ENCODE results near the gene NUDT16L1. TPM values are rescaled to one million over a fixed set of nuclear protein-coding genes. Genes with fewer than 3 reads are reported as not detected.

NUDT16L1 gene
- total and polyA plus RNA-seq, 2 of the 4 experiments (the other 2 are of a cell fraction): 22.9 to 44.3 TPM

DNA sequence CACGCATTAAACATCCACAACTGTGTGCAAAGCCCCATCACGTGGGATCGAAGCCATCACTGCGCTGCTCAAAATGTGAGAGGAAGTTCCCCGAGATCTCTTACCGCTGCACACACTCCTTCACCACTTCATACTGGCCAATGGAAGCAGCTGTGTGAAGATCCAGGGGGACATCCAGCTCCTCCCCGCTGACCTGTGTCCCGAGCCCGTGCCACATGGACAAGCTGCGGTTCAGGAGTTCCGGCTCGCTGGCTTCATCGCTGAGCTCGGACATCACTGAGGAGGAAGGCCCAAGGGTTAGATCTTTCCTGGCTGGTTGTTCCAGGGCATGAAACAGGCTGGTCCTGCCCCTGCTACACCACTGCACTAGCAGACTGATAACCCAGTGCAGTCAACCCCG lies 36.5 kb downstream of the NUDT16L1 start:
- Histone ChIP-seq H3K23ac (ENCODE audit: low read depth, low read length) (no peak overlapping the region; the same call in 1 of the 2 replicates), H3K18ac (ENCODE audit: low read depth, low read length) (no peak overlapping the region), H3K56ac (ENCODE audit: extremely low read depth, insufficient read depth, low read length) (no peak overlapping the region), H3K4me1 (ENCODE audit: control insufficient read depth, insufficient read depth, low read length) (no peaks in the 10 kb centered on the region), H4K5ac (ENCODE audit: low read depth, low read length) (no peak overlapping the region), H3K9me3 (ENCODE audit: control insufficient read depth, insufficient read depth, low read length) (no peaks in the 10 kb centered on the region), H2AK9ac (replicated peaks; ENCODE audit: low read depth, low read length, poor library complexity) (peak overlapping the region; percentile 20), H2BK20ac (ENCODE audit: low read depth, low read length) (no peak overlapping the region), H2BK5ac (ENCODE audit: low read depth, low read length, poor library complexity, severe bottlenecking) (no peak overlapping the region), H3K79me1 (ENCODE audit: low read depth in 1 of 2, low read length in 2 of 2) (peaks cover 19 to 54% of the 10 kb centered on the region in 2 experiments), H3K9me1 (ENCODE audit: insufficient read depth, low read length) (peaks cover 4% of the 10 kb centered on the region; the same call in 1 of the 2 replicates), H2BK15ac (ENCODE audit: low read depth, low read length) (no peak overlapping the region), H3K14ac (replicated peaks; ENCODE audit: low read depth, low read length) (no peak overlapping the region), H3K27me3 (ENCODE audit: control insufficient read depth, insufficient read depth, low read length) (no peaks in the 10 kb centered on the region), H4K91ac (ENCODE audit: insufficient read depth, low read depth, low read length) (no peak overlapping the region), H3K4me3 (ENCODE audit: insufficient read depth, low read depth, low read length) (no peak overlapping the region), H3K36me3 (ENCODE audit: control insufficient read depth, insufficient read depth, low read length) (peaks cover 38% of the 10 kb centered on the region), H2AFZ (replicated peaks; ENCODE audit: low read length, poor library complexity) (no peak overlapping the region), H3K27ac (ENCODE audit: insufficient read depth, low read length) (no peak overlapping the region), H4K8ac (ENCODE audit: low read depth in 2 of 2, low read length in 2 of 2) (no peak overlapping the region), H4K20me1 (ENCODE audit: insufficient read depth, low read length) (peaks cover 3% of the 10 kb centered on the region; the same call in 1 of the 2 replicates), H3K4me2 (ENCODE audit: low read depth, low read length) (no peak overlapping the region), H2AK5ac (ENCODE audit: low read depth, low read length) (no peak overlapping the region), H2BK120ac (ENCODE audit: low read depth, low read length) (no peak overlapping the region), H3K9ac (ENCODE audit: low read depth, low read length) (no peak overlapping the region), H3K4ac (ENCODE audit: low read depth, low read length) (no peak overlapping the region)
- in situ Hi-C loops (cut with MboI; ENCODE audit: low sequenced_read_pairs): no loop called here
- dilution Hi-C loops (cut with HindIII; ENCODE audit: low sequenced_read_pairs, unreplicated experiment): no loop called here
- no TSS peak for BruUV-seq (replicated peaks)
- TF ChIP-seq CEBPB (IDR thresholded peaks at IDR 0.05; ENCODE audit: low read depth, low read length) (no peak), RFX5 (IDR thresholded peaks at IDR 0.05; ENCODE audit: low read depth, low read length) (no peak), SMC3 (IDR thresholded peaks at IDR 0.05; ENCODE audit: low read depth, low read length) (no peak), BHLHE40 (IDR thresholded peaks at IDR 0.05; ENCODE audit: low read depth, low read length) (no peak), CHD1 (IDR thresholded peaks at IDR 0.05; ENCODE audit: low read depth, low read length) (no peak), RCOR1 (IDR thresholded peaks at IDR 0.05; ENCODE audit: insufficient replicate concordance, low read length) (no peak), MXI1 (IDR thresholded peaks at IDR 0.05; ENCODE audit: borderline replicate concordance, low read depth, low read length) (no peak), RAD21 (IDR thresholded peaks at IDR 0.05; ENCODE audit: low read length) (no peak), NFE2L2 (IDR thresholded peaks at IDR 0.05; ENCODE audit: low read depth, low read length) (no peak), MAZ (IDR thresholded peaks at IDR 0.05; ENCODE audit: borderline replicate concordance, low read depth, low read length) (no peak), POLR2A (IDR thresholded peaks at IDR 0.05; ENCODE audit: low read depth, low read length) (no peak), FOS (IDR thresholded peaks at IDR 0.05; ENCODE audit: low read depth, low read length) (no peak), MAFK (IDR thresholded peaks at IDR 0.05; ENCODE audit: low read depth, low read length) (no peak)
- TF ChIP-seq, protein P1, sequence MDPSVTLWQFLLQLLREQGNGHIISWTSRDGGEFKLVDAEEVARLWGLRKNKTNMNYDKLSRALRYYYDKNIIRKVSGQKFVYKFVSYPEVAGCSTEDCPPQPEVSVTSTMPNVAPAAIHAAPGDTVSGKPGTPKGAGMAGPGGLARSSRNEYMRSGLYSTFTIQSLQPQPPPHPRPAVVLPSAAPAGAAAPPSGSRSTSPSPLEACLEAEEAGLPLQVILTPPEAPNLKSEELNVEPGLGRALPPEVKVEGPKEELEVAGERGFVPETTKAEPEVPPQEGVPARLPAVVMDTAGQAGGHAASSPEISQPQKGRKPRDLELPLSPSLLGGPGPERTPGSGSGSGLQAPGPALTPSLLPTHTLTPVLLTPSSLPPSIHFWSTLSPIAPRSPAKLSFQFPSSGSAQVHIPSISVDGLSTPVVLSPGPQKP (IDR thresholded peaks at IDR 0.05; ENCODE audit: borderline replicate concordance, low read depth, low read length): no peak
- TF ChIP-seq, protein P2, sequence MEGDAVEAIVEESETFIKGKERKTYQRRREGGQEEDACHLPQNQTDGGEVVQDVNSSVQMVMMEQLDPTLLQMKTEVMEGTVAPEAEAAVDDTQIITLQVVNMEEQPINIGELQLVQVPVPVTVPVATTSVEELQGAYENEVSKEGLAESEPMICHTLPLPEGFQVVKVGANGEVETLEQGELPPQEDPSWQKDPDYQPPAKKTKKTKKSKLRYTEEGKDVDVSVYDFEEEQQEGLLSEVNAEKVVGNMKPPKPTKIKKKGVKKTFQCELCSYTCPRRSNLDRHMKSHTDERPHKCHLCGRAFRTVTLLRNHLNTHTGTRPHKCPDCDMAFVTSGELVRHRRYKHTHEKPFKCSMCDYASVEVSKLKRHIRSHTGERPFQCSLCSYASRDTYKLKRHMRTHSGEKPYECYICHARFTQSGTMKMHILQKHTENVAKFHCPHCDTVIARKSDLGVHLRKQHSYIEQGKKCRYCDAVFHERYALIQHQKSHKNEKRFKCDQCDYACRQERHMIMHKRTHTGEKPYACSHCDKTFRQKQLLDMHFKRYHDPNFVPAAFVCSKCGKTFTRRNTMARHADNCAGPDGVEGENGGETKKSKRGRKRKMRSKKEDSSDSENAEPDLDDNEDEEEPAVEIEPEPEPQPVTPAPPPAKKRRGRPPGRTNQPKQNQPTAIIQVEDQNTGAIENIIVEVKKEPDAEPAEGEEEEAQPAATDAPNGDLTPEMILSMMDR (conservative IDR thresholded peaks at IDR 0.05; ENCODE audit: low read depth, low read length): no peak
- TF ChIP-seq, protein P3, sequence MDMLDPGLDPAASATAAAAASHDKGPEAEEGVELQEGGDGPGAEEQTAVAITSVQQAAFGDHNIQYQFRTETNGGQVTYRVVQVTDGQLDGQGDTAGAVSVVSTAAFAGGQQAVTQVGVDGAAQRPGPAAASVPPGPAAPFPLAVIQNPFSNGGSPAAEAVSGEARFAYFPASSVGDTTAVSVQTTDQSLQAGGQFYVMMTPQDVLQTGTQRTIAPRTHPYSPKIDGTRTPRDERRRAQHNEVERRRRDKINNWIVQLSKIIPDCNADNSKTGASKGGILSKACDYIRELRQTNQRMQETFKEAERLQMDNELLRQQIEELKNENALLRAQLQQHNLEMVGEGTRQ (IDR thresholded peaks at IDR 0.05; ENCODE audit: low read depth, low read length): no peak
- ChIA-PET POLR2A (ENCODE audit: unreplicated experiment) (no interaction called here), CTCF (no interaction called here)
- ATAC-seq (ENCODE audit: low read depth): no peak
- intact Hi-C loops (cut with micrococcal nuclease): no loop called here
- WGBS, 2 experiments (ENCODE audit: extremely low coverage in 2 of 2, insufficient read length in 1 of 2): 97% methylated on average over 10 of the region's 15 CpGs; no CpG with 5 or more reads in 1 of the 2 experiments
- DNase-seq: no peak
